Cardiac muscle cell (in vitro differentiated cells and primary cell): ENCODE data around the gene OR7G2. TPM values are rescaled to one million over a fixed set of nuclear protein-coding genes. Genes with fewer than 3 reads are reported as not detected.
"Not testable (repeated sequence)": the region's sequence is repeated elsewhere in the genome, so short reads cannot be mapped to it uniquely, and the experiment has no call there.

Source experiments
- DNase-seq, 2 donors: peaks; one replicate each; pipeline versions ENCODE4 v3.0.0 to v3.0.0-alpha.2; 2010 to 2017; ENCODE audit warnings: low read depth in 1 of 2, low spot score in 1 of 2
- H3K27ac ChIP-seq: fragments of 200-600 bp; sonication (generic); 2 replicates; pipeline ENCODE4 v1.5.1; 2016
- H3K27me3 ChIP-seq: fragments of 200-600 bp; sonication (generic); 2 replicates; pipeline ENCODE4 v1.6.0; 2016; ENCODE audit warnings: control low read depth
- H3K36me3 ChIP-seq: fragments of 200-600 bp; sonication (generic); 2 replicates; pipeline ENCODE4 v1.5.1; 2016; ENCODE audit warnings: control low read depth
- H3K4me1 ChIP-seq: fragments of 200-600 bp; sonication (generic); 2 replicates; pipeline ENCODE4 v1.8.1; 2017; ENCODE audit warnings: low read depth, mild to moderate bottlenecking, mixed run types
- H3K4me3 ChIP-seq: fragments of 200-600 bp; sonication (generic); 2 replicates; pipeline ENCODE4 v1.5.1; 2016; ENCODE audit warnings: mild to moderate bottlenecking
- H3K9me3 ChIP-seq: fragments of 200-600 bp; sonication (generic); 2 replicates; pipeline ENCODE4 v1.5.1; 2017; ENCODE audit warnings: low read depth, mild to moderate bottlenecking, control low read depth
- CTCF ChIP-seq: IDR thresholded peaks from 2 replicates; pipeline ENCODE4 v1.5.1; 2012; ENCODE audit warnings: low read depth, mild to moderate bottlenecking, low read length
- polyA plus RNA-seq: library from polyadenylated mRNA; unstranded; fragments of >200 nt; fragmentation: Nextera tagmentation; extraction: Ambion mirVana; gene quantifications from 2 replicates; pipeline ENCODE4 v1.2.1, GENCODE V29; 2016
- total RNA-seq: library from RNA; depleted of rRNA; stranded (reverse); fragments of >200 nt; gene quantifications from 2 replicates; pipeline ENCODE4 v1.2.3, GENCODE V29; 2016

The OR7G2 gene
- total and polyA plus RNA-seq, 2 experiments from 2014 or later: not detected

- no peaks in the 10 kb centered on the region for H3K9me3 ChIP-seq
- H3K4me1 ChIP-seq: no peaks in the 10 kb centered on the region
- TF ChIP-seq CTCF: no peak
- H3K27me3 ChIP-seq: no peaks in the 10 kb centered on the region
- DNase-seq: no peak
- H3K36me3 ChIP-seq: no peaks in the 10 kb centered on the region
- no peak overlapping the region for H3K4me3 ChIP-seq
- no peak overlapping the region for H3K27ac ChIP-seq
These were observed 46.5 kb downstream of the OR7G2 start for GRCh38 chr19:9060564-9061340.

GRCh38 chr19:9058905-9059667 is 48.2 kb downstream of the OR7G2 start:
- Histone ChIP-seq H3K27ac (no peak overlapping the region), H3K4me1 (no peaks in the 10 kb centered on the region), H3K27me3 (no peaks in the 10 kb centered on the region), H3K4me3 (no peak overlapping the region), H3K9me3 (no peaks in the 10 kb centered on the region), H3K36me3 (no peaks in the 10 kb centered on the region)
- no peak for DNase-seq
- no peak for TF ChIP-seq CTCF

GRCh38 chr19:9057505-9058258 is 49.6 kb downstream of the OR7G2 start:
- H3K4me3 ChIP-seq: no peak overlapping the region
- no peaks in the 10 kb centered on the region for H3K4me1 ChIP-seq
- no peaks in the 10 kb centered on the region for H3K27me3 ChIP-seq
- no peaks in the 10 kb centered on the region for H3K36me3 ChIP-seq
- H3K27ac ChIP-seq: no peak overlapping the region
- TF ChIP-seq CTCF: no peak
- H3K9me3 ChIP-seq: no peaks in the 10 kb centered on the region
- no peak for DNase-seq

GRCh38 chr19:9056131-9056530 is 51.1 kb downstream of the OR7G2 start:
- not testable (repeated sequence) for H3K9me3 ChIP-seq, H3K4me3 ChIP-seq, H3K36me3 ChIP-seq, H3K27ac ChIP-seq, DNase-seq, H3K27me3 ChIP-seq, H3K4me1 ChIP-seq

GRCh38 chr19:9054765-9055164 is 52.5 kb downstream of the OR7G2 start:
- no peaks in the 10 kb centered on the region for H3K27me3 ChIP-seq
- H3K4me3 ChIP-seq: no peak overlapping the region
- H3K27ac ChIP-seq: no peak overlapping the region
- no peak for DNase-seq
- TF ChIP-seq CTCF: no peak
- H3K36me3 ChIP-seq: no peaks in the 10 kb centered on the region
- H3K9me3 ChIP-seq: no peaks in the 10 kb centered on the region
- H3K4me1 ChIP-seq: no peaks in the 10 kb centered on the region

- Histone ChIP-seq H3K27ac (no peak overlapping the region), H3K36me3 (no peaks in the 10 kb centered on the region), H3K9me3 (no peaks in the 10 kb centered on the region), H3K27me3 (no peaks in the 10 kb centered on the region), H3K4me3 (no peak overlapping the region), H3K4me1 (no peaks in the 10 kb centered on the region)
- no peak for DNase-seq
- TF ChIP-seq CTCF: no peak
These were observed 53.1 kb downstream of the OR7G2 start for GRCh38 chr19:9054207-9054606.

GRCh38 chr19:9053674-9054073 is 53.6 kb downstream of the OR7G2 start:
- not testable (repeated sequence) for H3K27me3 ChIP-seq, H3K9me3 ChIP-seq, H3K27ac ChIP-seq, H3K4me3 ChIP-seq, H3K36me3 ChIP-seq, H3K4me1 ChIP-seq, DNase-seq
